LNCaP clone FGC (cell line): ENCODE data around the gene C16orf95.

Experiments
- DNase-seq: peaks from one replicate; pipeline ENCODE4 v3.0.0-alpha.2; 2011; ENCODE audit warnings: low read depth
- H3K4me3 ChIP-seq: 2 replicates; pipeline ENCODE4 v1.5.1; 2011; ENCODE audit warnings: mild to moderate bottlenecking, low read depth, low read length, control low read depth
- CTCF ChIP-seq: IDR thresholded peaks from 2 replicates; pipeline ENCODE4 v1.5.1; 2012; ENCODE audit warnings: mild to moderate bottlenecking; ENCODE audit not compliant: control insufficient read depth, insufficient read depth; ENCODE audit errors: extremely low read depth

The C16orf95 gene

GRCh38 chr16:87297407-87297806, 19.8 kb downstream of the C16orf95 start:
- no peak for DNase-seq
- no peak for TF ChIP-seq CTCF
- no peak overlapping the region for H3K4me3 ChIP-seq

- H3K4me3 ChIP-seq = no peak overlapping the region
- no peak for DNase-seq
- no peak for TF ChIP-seq CTCF
These were observed 21.3 kb downstream of the C16orf95 start for GRCh38 chr16:87295661-87296531.

- no peak for TF ChIP-seq CTCF
- H3K4me3 ChIP-seq = no peak overlapping the region
- DNase-seq = no peak
These were observed 21.9 kb downstream of the C16orf95 start for GRCh38 chr16:87295259-87295658.

GRCh38 chr16:87293990-87294389, 23.2 kb downstream of the C16orf95 start:
- TF ChIP-seq CTCF = no peak
- DNase-seq = no peak
- no peak overlapping the region for H3K4me3 ChIP-seq

- DNase-seq = no peak
- TF ChIP-seq CTCF = no peak
- no peak overlapping the region for H3K4me3 ChIP-seq
These were observed 25.2 kb downstream of the C16orf95 start for GRCh38 chr16:87291944-87292343.

GRCh38 chr16:87288753-87289362, 28.3 kb downstream of the C16orf95 start:
- no peak for TF ChIP-seq CTCF
- DNase-seq = no peak
- H3K4me3 ChIP-seq = no peak overlapping the region
